ENCODE data around the gene KRTAP10-2. TPM values are rescaled to one million over a fixed set of nuclear protein-coding genes. Genes with fewer than 3 reads are reported as not detected.
"Not testable (repeated sequence)": the region's sequence is repeated elsewhere in the genome, so short reads cannot be mapped to it uniquely, and the experiment has no call there.

Gene KRTAP10-2
- total RNA-seq, 2 experiments from 2014 or later: not detected

DNA sequence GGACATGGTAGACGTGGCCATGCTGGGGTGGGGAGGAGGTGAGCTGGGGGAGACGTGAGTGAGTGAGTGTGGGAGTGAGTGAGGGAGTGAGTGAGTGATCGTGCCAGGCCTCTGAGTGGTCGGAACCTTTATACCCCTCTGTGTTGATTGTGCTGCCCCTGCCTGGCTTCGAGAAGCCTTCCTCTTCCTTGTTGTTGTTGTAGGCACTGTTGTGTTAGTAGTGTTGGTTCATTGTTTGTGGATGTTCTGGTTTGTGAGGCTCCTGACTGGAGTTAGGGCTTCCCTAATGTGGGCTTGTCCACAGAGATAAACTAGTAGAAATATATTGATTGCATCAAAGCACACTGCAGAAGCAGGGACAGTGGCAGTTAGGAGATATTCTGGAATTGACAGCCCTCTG lies 7.4 kb upstream of the KRTAP10-2 start, which contains the start of gene KRTAP10-3:
TSS of gene KRTAP10-3 (minus strand) at position 101 of the 400 bp plus-strand sequence. CDS start at position 21, 80 bp downstream.
- Mint-ChIP-seq H3K27me3 (no peaks in the 10 kb centered on the region), H3K27ac (no peak within 1 kb of the TSS), H3K9me3 (peaks cover 23% of the 10 kb centered on the region), H3K4me1 (ENCODE audit: low read depth) (no peaks in the 10 kb centered on the region), H3K4me3 (no peak within 1 kb of the TSS), H3K36me3 (ENCODE audit: low read depth) (no peaks in the 10 kb centered on the region)
- ChIA-PET CTCF (no interaction called here), POLR2A (no interaction called here)
- ATAC-seq (no peak), DNase-seq (no peak)
- intact Hi-C loops (cut with micrococcal nuclease): no loop called here
- TF ChIP-seq, protein P1, sequence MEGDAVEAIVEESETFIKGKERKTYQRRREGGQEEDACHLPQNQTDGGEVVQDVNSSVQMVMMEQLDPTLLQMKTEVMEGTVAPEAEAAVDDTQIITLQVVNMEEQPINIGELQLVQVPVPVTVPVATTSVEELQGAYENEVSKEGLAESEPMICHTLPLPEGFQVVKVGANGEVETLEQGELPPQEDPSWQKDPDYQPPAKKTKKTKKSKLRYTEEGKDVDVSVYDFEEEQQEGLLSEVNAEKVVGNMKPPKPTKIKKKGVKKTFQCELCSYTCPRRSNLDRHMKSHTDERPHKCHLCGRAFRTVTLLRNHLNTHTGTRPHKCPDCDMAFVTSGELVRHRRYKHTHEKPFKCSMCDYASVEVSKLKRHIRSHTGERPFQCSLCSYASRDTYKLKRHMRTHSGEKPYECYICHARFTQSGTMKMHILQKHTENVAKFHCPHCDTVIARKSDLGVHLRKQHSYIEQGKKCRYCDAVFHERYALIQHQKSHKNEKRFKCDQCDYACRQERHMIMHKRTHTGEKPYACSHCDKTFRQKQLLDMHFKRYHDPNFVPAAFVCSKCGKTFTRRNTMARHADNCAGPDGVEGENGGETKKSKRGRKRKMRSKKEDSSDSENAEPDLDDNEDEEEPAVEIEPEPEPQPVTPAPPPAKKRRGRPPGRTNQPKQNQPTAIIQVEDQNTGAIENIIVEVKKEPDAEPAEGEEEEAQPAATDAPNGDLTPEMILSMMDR (IDR thresholded peaks at IDR 0.05): no peak

DNA sequence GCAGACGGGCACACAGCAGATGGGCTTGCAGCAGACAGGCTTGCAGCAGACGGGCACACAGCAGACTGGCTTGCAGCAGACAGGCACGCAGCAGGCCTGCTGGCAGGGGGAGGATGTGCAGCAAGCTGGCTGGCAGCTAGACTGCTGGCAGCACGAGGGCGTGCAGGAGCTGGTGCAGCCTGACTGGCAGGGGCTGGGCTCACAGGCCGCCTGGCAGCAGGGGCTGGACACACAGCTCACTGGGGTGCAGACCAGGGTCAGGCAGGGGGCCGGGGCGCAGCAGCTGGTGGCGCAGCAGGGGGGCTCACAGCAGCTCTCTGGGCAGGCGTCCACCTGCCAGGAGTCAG lies 7.0 kb upstream of the KRTAP10-2 start:
- H3K27ac Mint-ChIP-seq; ATAC-seq; intact Hi-C loops (cut with micrococcal nuclease); H3K27me3 Mint-ChIP-seq; DNase-seq; CTCF ChIA-PET; POLR2A ChIA-PET; H3K4me3 Mint-ChIP-seq; H3K36me3 Mint-ChIP-seq (ENCODE audit: low read depth); H3K4me1 Mint-ChIP-seq (ENCODE audit: low read depth): not testable (repeated sequence)
- H3K9me3 Mint-ChIP-seq: peaks cover 25% of the 10 kb centered on the region

DNA sequence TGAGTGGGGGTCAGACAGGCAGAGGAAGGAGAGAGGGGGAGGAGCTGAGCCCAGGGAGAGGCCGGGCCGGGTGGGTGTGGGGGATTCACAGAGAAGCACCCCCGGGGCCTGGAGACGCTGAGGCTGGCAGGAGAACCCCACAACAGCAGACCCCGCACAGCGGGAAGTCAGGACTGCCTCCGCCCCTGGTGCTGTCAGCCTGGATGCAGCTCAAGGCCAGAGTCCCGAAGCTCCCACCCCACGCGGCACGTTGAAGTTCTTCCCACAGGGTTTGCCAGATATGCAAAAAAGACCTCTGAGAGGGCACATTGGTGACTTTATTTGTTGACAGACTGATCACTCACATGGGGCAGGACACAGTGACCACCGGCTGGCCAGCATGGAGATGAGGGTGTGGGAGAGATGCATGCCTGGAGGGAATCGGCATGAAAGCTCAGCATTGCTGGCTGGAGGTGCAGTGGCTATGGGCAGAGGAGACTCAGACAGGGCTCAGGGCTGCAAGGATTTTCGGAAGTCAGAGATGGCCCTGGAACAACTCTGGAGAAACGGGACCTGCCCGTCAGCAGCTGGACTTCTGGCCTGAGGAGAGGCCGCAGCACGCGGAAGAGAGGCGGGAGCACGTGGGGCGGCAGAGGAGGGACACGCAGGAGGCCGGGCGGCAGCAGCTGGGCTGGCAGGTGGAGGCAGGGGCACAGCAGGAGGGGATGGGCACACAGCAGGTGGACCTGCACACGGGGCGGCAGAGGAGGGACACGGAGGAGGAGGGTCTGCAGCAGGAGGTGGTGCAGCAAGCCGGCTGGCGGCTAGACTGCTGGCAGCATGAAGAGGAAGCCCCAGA lies 6.4 kb upstream of the KRTAP10-2 start:
- Mint-ChIP-seq H3K36me3 (ENCODE audit: low read depth) (no peaks in the 10 kb centered on the region), H3K27me3 (no peaks in the 10 kb centered on the region), H3K27ac (no peak overlapping the region), H3K4me3 (no peak overlapping the region), H3K4me1 (ENCODE audit: low read depth) (no peaks in the 10 kb centered on the region), H3K9me3 (peaks cover 25% of the 10 kb centered on the region)
- TF ChIP-seq, protein P1 (IDR thresholded peaks at IDR 0.05): no peak
- POLR2A ChIA-PET: interaction anchor here (1.5 kb wide), 1 partner anchor 21 kb away, joined by 3 read pairs; no protein-coding TSS in a partner anchor
- CTCF ChIA-PET: no interaction called here
- ATAC-seq (no peak), DNase-seq (no peak)
- intact Hi-C loops (cut with micrococcal nuclease): no loop called here

DNA sequence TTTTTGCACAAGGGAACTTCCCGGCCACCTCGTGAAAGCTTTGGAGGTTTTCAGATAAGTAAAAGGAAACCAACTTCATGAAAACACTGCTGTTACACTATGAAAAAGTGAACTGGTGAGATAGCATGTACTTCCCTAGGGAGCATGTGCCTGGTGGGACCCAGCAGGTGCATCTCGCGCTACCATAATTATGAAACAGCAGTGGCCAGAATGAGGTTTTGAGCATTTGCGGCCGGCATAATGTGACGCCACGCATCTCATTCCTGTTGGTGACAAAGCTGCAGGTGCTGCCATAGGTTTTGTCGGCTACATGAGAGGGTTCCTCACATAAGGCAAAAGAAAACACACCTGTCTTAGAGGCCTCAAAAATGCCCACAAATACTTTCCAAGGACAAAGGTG lies 5.6 kb upstream of the KRTAP10-2 start:
- DNase-seq (no peak), ATAC-seq (no peak)
- Mint-ChIP-seq H3K9me3 (peaks cover 17% of the 10 kb centered on the region), H3K27me3 (no peaks in the 10 kb centered on the region), H3K27ac (no peak overlapping the region), H3K4me1 (ENCODE audit: low read depth) (no peaks in the 10 kb centered on the region), H3K4me3 (no peak overlapping the region), H3K36me3 (ENCODE audit: low read depth) (no peaks in the 10 kb centered on the region)
- intact Hi-C loops (cut with micrococcal nuclease): no loop called here
- CTCF ChIA-PET: no interaction called here
- TF ChIP-seq, protein P1 (IDR thresholded peaks at IDR 0.05): no peak
- POLR2A ChIA-PET: interaction anchor here (1.5 kb wide), 1 partner anchor 20 kb away, joined by 3 read pairs; no protein-coding TSS in a partner anchor

DNA sequence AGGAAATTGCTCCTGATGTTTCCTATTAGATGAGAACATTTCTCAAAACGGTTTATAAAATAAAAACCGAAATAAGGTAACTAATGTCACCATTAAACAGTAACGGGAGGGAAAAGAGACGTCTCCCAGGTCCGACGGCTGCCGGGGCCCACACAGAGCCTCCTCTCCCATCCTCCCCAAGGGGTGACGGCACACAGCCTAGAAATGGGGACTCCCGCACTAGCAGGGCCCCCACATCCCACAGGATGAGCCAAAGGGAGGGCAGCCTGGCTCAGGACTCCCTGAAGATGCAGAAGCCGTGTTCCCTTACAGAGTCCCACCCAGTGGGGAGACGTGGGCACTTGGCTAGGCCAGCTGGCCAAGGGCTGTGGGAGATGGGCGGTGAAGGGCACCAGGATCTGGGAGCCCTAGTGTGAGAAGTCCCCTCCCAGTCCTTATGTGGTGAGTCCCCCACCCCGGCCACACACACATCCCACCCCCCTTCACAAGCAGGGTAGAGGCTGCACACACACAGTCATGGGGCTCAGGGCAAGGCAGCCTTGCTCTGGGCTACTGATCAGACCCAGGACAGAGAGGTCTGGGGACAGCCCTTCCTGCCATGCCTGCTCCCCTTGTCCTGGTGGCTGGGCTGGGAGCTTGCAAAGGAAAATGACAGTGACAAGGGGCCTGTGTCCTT lies 4.0 kb upstream of the KRTAP10-2 start:
- no peak for ATAC-seq
- Mint-ChIP-seq H3K27ac (no peak overlapping the region), H3K4me3 (no peak overlapping the region), H3K4me1 (ENCODE audit: low read depth) (no peaks in the 10 kb centered on the region), H3K36me3 (ENCODE audit: low read depth) (no peaks in the 10 kb centered on the region), H3K27me3 (no peaks in the 10 kb centered on the region), H3K9me3 (peaks cover 5% of the 10 kb centered on the region)
- CTCF ChIA-PET: no interaction called here
- intact Hi-C loops (cut with micrococcal nuclease): no loop called here
- no peak for DNase-seq
- POLR2A ChIA-PET: no interaction called here
- TF ChIP-seq, protein P1 (IDR thresholded peaks at IDR 0.05): no peak
